Osteoblast (primary cell): ENCODE measurements around the gene RPRD1A. TPM values are rescaled to one million over a fixed set of nuclear protein-coding genes. Genes with fewer than 3 reads are reported as not detected.

Source experiments
- DNase-seq: peaks from one replicate; pipeline ENCODE4 v3.0.0; 2011; ENCODE audit warnings: low spot score, mixed read lengths; ENCODE audit not compliant: insufficient read length; ENCODE audit errors: missing footprints
- H2AFZ ChIP-seq: 2 replicates; pipeline ENCODE4 v1.6.0; 2011; ENCODE audit warnings: mild to moderate bottlenecking, low read length
- H3K27ac ChIP-seq: 2 replicates; pipeline ENCODE4 v1.5.1; 2011; ENCODE audit warnings: mild to moderate bottlenecking, low read depth, low read length, moderate library complexity
- H3K27me3 ChIP-seq: 2 replicates; pipeline ENCODE4 v1.6.0; 2012; ENCODE audit warnings: mild to moderate bottlenecking, control low read depth, inconsistent platforms, low read length, moderate library complexity; ENCODE audit not compliant: insufficient read depth
- H3K36me3 ChIP-seq: 2 replicates; pipeline ENCODE4 v1.5.1; 2011; ENCODE audit warnings: mild to moderate bottlenecking, low read length, control low read depth, moderate library complexity; ENCODE audit not compliant: insufficient read depth
- H3K4me1 ChIP-seq: 2 replicates; pipeline ENCODE4 v1.5.1; 2011; ENCODE audit warnings: mild to moderate bottlenecking, low read length, control low read depth, moderate library complexity; ENCODE audit not compliant: insufficient read depth
- H3K4me2 ChIP-seq: 2 replicates; pipeline ENCODE4 v1.6.0; 2011; ENCODE audit warnings: mild to moderate bottlenecking, low read length; ENCODE audit not compliant: insufficient read depth
- H3K4me3 ChIP-seq: fragments of 200-600 bp; sonication (generic); 3 replicates; pipeline ENCODE4 v1.5.1; 2012; ENCODE audit warnings: mild to moderate bottlenecking, low read length, inconsistent platforms; ENCODE audit not compliant: insufficient read depth
- H3K79me2 ChIP-seq: 2 replicates; pipeline ENCODE4 v1.6.0; 2012; ENCODE audit warnings: mild to moderate bottlenecking, low read length, control low read depth, inconsistent platforms; ENCODE audit not compliant: insufficient read depth
- H3K9me3 ChIP-seq: 2 replicates; pipeline ENCODE4 v1.5.1; 2011; ENCODE audit warnings: low read depth, low read length, control low read depth
- H4K20me1 ChIP-seq: 2 replicates; pipeline ENCODE4 v1.6.0; 2012; ENCODE audit warnings: mild to moderate bottlenecking, low read length, control low read depth; ENCODE audit not compliant: insufficient read depth
- total RNA-seq: library from RNA; depleted of rRNA; stranded (reverse); fragments of >200 nt; gene quantifications from 2 replicates; pipeline ENCODE4 v1.2.3, GENCODE V29; 2012
- TF ChIP-seq, protein P1 (sequence below): IDR thresholded peaks from 2 replicates; pipeline ENCODE4 v1.5.1; 2011; ENCODE audit warnings: mild to moderate bottlenecking, low read depth, low read length, moderate library complexity; ENCODE audit errors: extremely low read depth

RPRD1A gene
- total RNA-seq, 1 donor: 36.2 TPM

- no peak overlapping the region for H3K27ac ChIP-seq
- no peaks in the 10 kb centered on the region for H3K79me2 ChIP-seq
- H3K27me3 ChIP-seq: no peaks in the 10 kb centered on the region
- no peaks in the 10 kb centered on the region for H3K9me3 ChIP-seq
- H3K36me3 ChIP-seq: no peaks in the 10 kb centered on the region
- TF ChIP-seq, protein P1, sequence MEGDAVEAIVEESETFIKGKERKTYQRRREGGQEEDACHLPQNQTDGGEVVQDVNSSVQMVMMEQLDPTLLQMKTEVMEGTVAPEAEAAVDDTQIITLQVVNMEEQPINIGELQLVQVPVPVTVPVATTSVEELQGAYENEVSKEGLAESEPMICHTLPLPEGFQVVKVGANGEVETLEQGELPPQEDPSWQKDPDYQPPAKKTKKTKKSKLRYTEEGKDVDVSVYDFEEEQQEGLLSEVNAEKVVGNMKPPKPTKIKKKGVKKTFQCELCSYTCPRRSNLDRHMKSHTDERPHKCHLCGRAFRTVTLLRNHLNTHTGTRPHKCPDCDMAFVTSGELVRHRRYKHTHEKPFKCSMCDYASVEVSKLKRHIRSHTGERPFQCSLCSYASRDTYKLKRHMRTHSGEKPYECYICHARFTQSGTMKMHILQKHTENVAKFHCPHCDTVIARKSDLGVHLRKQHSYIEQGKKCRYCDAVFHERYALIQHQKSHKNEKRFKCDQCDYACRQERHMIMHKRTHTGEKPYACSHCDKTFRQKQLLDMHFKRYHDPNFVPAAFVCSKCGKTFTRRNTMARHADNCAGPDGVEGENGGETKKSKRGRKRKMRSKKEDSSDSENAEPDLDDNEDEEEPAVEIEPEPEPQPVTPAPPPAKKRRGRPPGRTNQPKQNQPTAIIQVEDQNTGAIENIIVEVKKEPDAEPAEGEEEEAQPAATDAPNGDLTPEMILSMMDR: no peak
- no peaks in the 10 kb centered on the region for H3K4me1 ChIP-seq
- no peaks in the 10 kb centered on the region for H4K20me1 ChIP-seq
- DNase-seq: no peak
- no peak overlapping the region for H3K4me3 ChIP-seq
- no peak overlapping the region for H3K4me2 ChIP-seq
- no peak overlapping the region for H2AFZ ChIP-seq
These were observed 124.7 kb downstream of the RPRD1A start for GRCh38 chr18:35942661-35943060.

GRCh38 chr18:35942133-35942532, 125.2 kb downstream of the RPRD1A start:
- Histone ChIP-seq H3K9me3 (no peaks in the 10 kb centered on the region), H4K20me1 (no peaks in the 10 kb centered on the region), H3K27ac (no peak overlapping the region), H3K4me2 (no peak overlapping the region), H2AFZ (no peak overlapping the region), H3K36me3 (no peaks in the 10 kb centered on the region), H3K79me2 (no peaks in the 10 kb centered on the region), H3K4me3 (no peak overlapping the region), H3K27me3 (no peaks in the 10 kb centered on the region), H3K4me1 (no peaks in the 10 kb centered on the region)
- no peak for DNase-seq
- TF ChIP-seq, protein P1: no peak

GRCh38 chr18:35941299-35941698, 126.1 kb downstream of the RPRD1A start:
- no peaks in the 10 kb centered on the region for H4K20me1 ChIP-seq
- TF ChIP-seq, protein P1: no peak
- H3K4me3 ChIP-seq: no peak overlapping the region
- H3K27ac ChIP-seq: no peak overlapping the region
- H3K9me3 ChIP-seq: no peaks in the 10 kb centered on the region
- H3K36me3 ChIP-seq: no peaks in the 10 kb centered on the region
- no peaks in the 10 kb centered on the region for H3K4me1 ChIP-seq
- no peak overlapping the region for H3K4me2 ChIP-seq
- no peaks in the 10 kb centered on the region for H3K27me3 ChIP-seq
- no peak for DNase-seq
- H3K79me2 ChIP-seq: no peaks in the 10 kb centered on the region
- H2AFZ ChIP-seq: no peak overlapping the region

Other genes starting within 250 kb of the RPRD1A start
- gene SLC39A6, start 61.8 kb upstream of the RPRD1A start, total RNA-seq: 133 and 144 TPM in 2 replicates
- 125 and 140 TPM in 2 replicates for gene ELP2, start 62.3 kb upstream of the RPRD1A start, total RNA-seq
- 14.4 and 19.9 TPM in 2 replicates for gene MOCOS, start 119.9 kb upstream of the RPRD1A start, total RNA-seq
- 13.0 and 17.4 TPM in 2 replicates for gene FHOD3, start 230.2 kb upstream of the RPRD1A start, total RNA-seq